ENCODE data around the gene BNIP1.

GRCh38 chr5:173144200-173145176 is at the start of gene BNIP1:
- TF ChIP-seq POLR2A (IDR thresholded peaks at IDR 0.05; ENCODE audit: low read depth, low read length) (peak; percentile 81), POLR2AphosphoS5 (IDR thresholded peaks at IDR 0.05; ENCODE audit: low read depth, low read length) (peak; percentile 77)
